Gastrocnemius medialis (tissue), 4 donors: ENCODE results near the gene SPOCK1. TPM values are rescaled to one million over a fixed set of nuclear protein-coding genes. Genes with fewer than 3 reads are reported as not detected.

Source experiments
- ATAC-seq, 2 donors: fragments of 150-250 bp; one replicate each; pipeline ENCODE4 v1.9.1; 2016
- DNase-seq, 2 donors: peaks; one replicate each; pipeline ENCODE4 v3.0.0-alpha.2; 2019
- H3K27ac ChIP-seq, 4 donors: fragments of 200-600 bp; sonication (generic); 1 replicate in 1 of 4; 2 replicates in 3 of 4; pipeline ENCODE4 v1.5.1; 2016 to 2018; ENCODE audit warnings: mild to moderate bottlenecking in 2 of 4, moderate library complexity in 1 of 4
- H3K27me3 ChIP-seq, 3 donors: fragments of 200-600 bp; sonication (generic) in 2 of 3; 1 replicate in 1 of 3; 2 replicates in 2 of 3; pipeline versions ENCODE4 v1.5.1 to v1.6.0; 2016 to 2019; ENCODE audit warnings: mild to moderate bottlenecking in 1 of 3, moderate library complexity in 1 of 3
- H3K36me3 ChIP-seq, 2 donors: fragments of 200-600 bp; sonication (generic) in 1 of 2; one replicate each; pipeline ENCODE4 v1.5.1; 2017 to 2018
- H3K4me1 ChIP-seq, 2 donors: fragments of 200-600 bp; sonication (generic) in 1 of 2; one replicate each; pipeline ENCODE4 v1.5.1; 2016 to 2017; ENCODE audit warnings: mild to moderate bottlenecking in 2 of 2
- H3K4me3 ChIP-seq, 4 donors: fragments of 200-600 bp; sonication (generic) in 3 of 4; 1 replicate in 1 of 4; 2 replicates in 3 of 4; pipeline ENCODE4 v1.5.1; 2016 to 2019; ENCODE audit warnings: mild to moderate bottlenecking in 2 of 4
- H3K9me3 ChIP-seq, 3 donors: fragments of 200-600 bp; sonication (generic) in 2 of 3; 1 replicate in 1 of 3; 2 replicates in 2 of 3; pipeline ENCODE4 v1.5.1; 2016 to 2019
- POLR2A ChIP-seq, 2 donors: fragments of 450-650 bp; IDR thresholded peaks; one replicate each; pipeline ENCODE4 v1.6.1; 2017; ENCODE audit warnings: antibody characterized with exemption in 2 of 2, mild to moderate bottlenecking in 2 of 2, moderate library complexity in 2 of 2
- in situ Hi-C, 4 donors: fragments of 200-750 bp; cut with MboI; loops; one replicate each; pipeline versions ENCODE4 v1.15.0 to v1.8.0; 2017; ENCODE audit warnings: low sequenced_read_pairs in 4 of 4
- intact Hi-C: fragments of 100-400 bp; cut with DNase I; formaldehyde crosslinking; loops from one replicate; pipeline ENCODE4 v1.15.1; 2023; ENCODE audit warnings: low total_unique reads
- total RNA-seq, 4 donors: library from RNA; depleted of rRNA; stranded (reverse); fragments of >200 nt; gene quantifications; one replicate each; pipeline versions ENCODE4 v1.1.0 to v1.2.3, GENCODE V29; 2016
- TF ChIP-seq, protein P1 (sequence below), 5 experiments: fragments of 450-650 bp in 3 of 5; fragments of 200-600 bp in 2 of 5; sonication (generic) in 2 of 5; IDR thresholded peaks in 4 of 5; conservative IDR thresholded peaks in 1 of 5; 1 replicate in 4 of 5; 2 replicates in 1 of 5; pipeline ENCODE4 v1.5.1; 2016 to 2019; ENCODE audit warnings: antibody characterized with exemption in 5 of 5, mild to moderate bottlenecking in 3 of 5, moderate library complexity in 3 of 5

Gene SPOCK1
- total RNA-seq, 4 donors from 2014 or later = 5.8 to 33.8 (median 25.3) TPM

GRCh38 chr5:137097203-137097602, 401.9 kb downstream of the SPOCK1 start:
- in situ Hi-C loops = no loop called here
- H3K27me3 ChIP-seq = no peaks in the 10 kb centered on the region
- no peaks in the 10 kb centered on the region for H3K4me1 ChIP-seq
- no peaks in the 10 kb centered on the region for H3K36me3 ChIP-seq
- H3K27ac ChIP-seq = no peak overlapping the region
- H3K9me3 ChIP-seq = no peaks in the 10 kb centered on the region
- no peak overlapping the region for H3K4me3 ChIP-seq
- ATAC-seq = no peak
- no peak for TF ChIP-seq POLR2A (IDR thresholded peaks at IDR 0.05)
- TF ChIP-seq, protein P1, sequence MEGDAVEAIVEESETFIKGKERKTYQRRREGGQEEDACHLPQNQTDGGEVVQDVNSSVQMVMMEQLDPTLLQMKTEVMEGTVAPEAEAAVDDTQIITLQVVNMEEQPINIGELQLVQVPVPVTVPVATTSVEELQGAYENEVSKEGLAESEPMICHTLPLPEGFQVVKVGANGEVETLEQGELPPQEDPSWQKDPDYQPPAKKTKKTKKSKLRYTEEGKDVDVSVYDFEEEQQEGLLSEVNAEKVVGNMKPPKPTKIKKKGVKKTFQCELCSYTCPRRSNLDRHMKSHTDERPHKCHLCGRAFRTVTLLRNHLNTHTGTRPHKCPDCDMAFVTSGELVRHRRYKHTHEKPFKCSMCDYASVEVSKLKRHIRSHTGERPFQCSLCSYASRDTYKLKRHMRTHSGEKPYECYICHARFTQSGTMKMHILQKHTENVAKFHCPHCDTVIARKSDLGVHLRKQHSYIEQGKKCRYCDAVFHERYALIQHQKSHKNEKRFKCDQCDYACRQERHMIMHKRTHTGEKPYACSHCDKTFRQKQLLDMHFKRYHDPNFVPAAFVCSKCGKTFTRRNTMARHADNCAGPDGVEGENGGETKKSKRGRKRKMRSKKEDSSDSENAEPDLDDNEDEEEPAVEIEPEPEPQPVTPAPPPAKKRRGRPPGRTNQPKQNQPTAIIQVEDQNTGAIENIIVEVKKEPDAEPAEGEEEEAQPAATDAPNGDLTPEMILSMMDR (IDR thresholded peaks at IDR 0.05 in 4 of 5, conservative IDR thresholded peaks at IDR 0.05 in 1 of 5) = no peak
- intact Hi-C loops = no loop called here
- DNase-seq = no peak

DNA sequence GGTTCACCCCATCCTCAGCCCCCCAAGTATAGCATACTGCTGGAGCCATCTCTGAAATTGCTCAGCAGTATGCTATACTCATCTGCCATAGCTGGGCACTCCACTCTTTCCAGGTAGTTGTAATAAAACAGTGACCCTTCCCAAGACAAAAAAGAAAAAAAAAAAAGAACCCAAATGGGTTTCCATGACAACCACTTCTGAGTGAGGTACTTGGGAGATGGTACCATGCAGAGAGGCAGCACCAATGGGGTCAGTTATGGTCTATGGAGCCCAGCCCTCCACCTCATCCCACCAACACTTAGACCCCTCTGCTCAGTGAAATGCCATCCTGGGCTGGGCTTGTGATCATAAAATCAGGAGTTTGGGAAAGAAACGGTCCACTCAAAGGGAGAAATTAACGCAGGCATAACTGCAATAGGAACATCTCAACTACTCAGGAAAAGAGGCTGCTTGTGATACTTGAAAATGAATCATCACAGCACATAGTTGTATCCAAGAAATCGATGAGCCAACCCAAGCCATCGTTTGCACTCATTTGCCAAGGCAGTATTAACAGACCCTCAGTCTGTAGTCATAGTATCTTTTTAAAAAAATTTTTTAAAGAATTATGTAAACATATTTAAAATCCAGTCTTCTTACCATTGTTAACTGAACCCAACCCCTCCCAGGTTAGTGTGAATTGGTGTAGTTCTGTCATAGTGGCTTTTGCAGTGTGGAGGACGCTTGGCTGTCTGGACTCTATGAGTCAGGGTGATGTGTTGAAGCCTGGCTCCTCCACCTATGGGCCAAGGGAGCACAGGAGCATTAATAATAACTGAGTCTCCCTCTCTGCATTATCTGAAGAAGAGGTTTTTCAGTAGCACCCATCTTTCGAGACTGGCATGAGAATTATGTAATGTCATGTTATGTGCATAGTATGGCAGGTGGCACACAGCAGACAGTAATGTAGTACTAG, 402.7 kb downstream of the SPOCK1 start:
- Histone ChIP-seq H3K4me3 (no peak overlapping the region), H3K4me1 (no peaks in the 10 kb centered on the region), H3K27me3 (no peaks in the 10 kb centered on the region), H3K36me3 (no peaks in the 10 kb centered on the region), H3K27ac (no peak overlapping the region), H3K9me3 (no peaks in the 10 kb centered on the region)
- in situ Hi-C loops (no loop called here), intact Hi-C loops (no loop called here)
- DNase-seq = no peak
- no peak for ATAC-seq
- TF ChIP-seq, protein P1 (IDR thresholded peaks at IDR 0.05 in 4 of 5, conservative IDR thresholded peaks at IDR 0.05 in 1 of 5) = no peak
- no peak for TF ChIP-seq POLR2A (IDR thresholded peaks at IDR 0.05)

DNA sequence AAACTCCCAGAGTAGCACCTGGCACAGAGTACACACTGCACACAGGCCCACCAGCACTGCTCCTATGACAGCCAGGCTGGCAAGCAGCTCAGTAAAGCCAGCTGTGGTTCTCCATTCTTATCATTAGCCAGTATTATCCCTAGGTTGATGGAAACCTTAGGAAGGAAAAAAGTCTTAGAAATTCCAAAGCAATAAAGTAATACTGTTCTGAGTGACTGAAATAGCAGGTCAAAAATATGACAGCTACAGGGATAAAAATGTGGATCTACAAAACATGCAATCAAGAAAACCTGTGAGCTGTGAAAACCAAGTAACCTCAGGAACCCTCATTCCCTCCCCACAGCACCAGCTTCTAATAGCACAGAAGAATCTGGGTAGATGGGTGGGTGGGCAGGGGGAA, 403.5 kb downstream of the SPOCK1 start:
- no peak for ATAC-seq
- H3K4me3 ChIP-seq = no peak overlapping the region
- H3K9me3 ChIP-seq = no peaks in the 10 kb centered on the region
- TF ChIP-seq, protein P1 (IDR thresholded peaks at IDR 0.05 in 4 of 5, conservative IDR thresholded peaks at IDR 0.05 in 1 of 5) = no peak
- no peak for TF ChIP-seq POLR2A (IDR thresholded peaks at IDR 0.05)
- no peaks in the 10 kb centered on the region for H3K4me1 ChIP-seq
- no peak for DNase-seq
- in situ Hi-C loops = no loop called here
- H3K36me3 ChIP-seq = no peaks in the 10 kb centered on the region
- intact Hi-C loops = no loop called here
- H3K27ac ChIP-seq = no peak overlapping the region
- H3K27me3 ChIP-seq = no peaks in the 10 kb centered on the region

GRCh38 chr5:137092831-137093230, 406.3 kb downstream of the SPOCK1 start:
- DNase-seq (no peak), ATAC-seq (no peak)
- in situ Hi-C loops = no loop called here
- H3K27ac ChIP-seq = no peak overlapping the region
- no peaks in the 10 kb centered on the region for H3K27me3 ChIP-seq
- intact Hi-C loops = no loop called here
- H3K4me1 ChIP-seq = no peaks in the 10 kb centered on the region
- H3K36me3 ChIP-seq = no peaks in the 10 kb centered on the region
- H3K9me3 ChIP-seq = no peaks in the 10 kb centered on the region
- TF ChIP-seq, protein P1 (IDR thresholded peaks at IDR 0.05 in 4 of 5, conservative IDR thresholded peaks at IDR 0.05 in 1 of 5) = no peak
- TF ChIP-seq POLR2A (IDR thresholded peaks at IDR 0.05) = no peak
- no peak overlapping the region for H3K4me3 ChIP-seq
